Hematopoietic multipotent progenitor cell treated with erythropoietin and hydrocortisone succinate and interleukin-3 and kit ligand, for 4 days (in vitro differentiated cells): ENCODE results near the gene PIP.
"Not testable (repeated sequence)": the region's sequence is repeated elsewhere in the genome, so short reads cannot be mapped to it uniquely, and the experiment has no call there.

ENCODE experiments used
- DNase-seq: peaks from one replicate; pipeline ENCODE4 v3.0.0-alpha.2; 2015

The PIP gene

GRCh38 chr7:143180771-143181170 lies 48.9 kb downstream of the PIP start:
- DNase-seq: not testable (repeated sequence)

DNA sequence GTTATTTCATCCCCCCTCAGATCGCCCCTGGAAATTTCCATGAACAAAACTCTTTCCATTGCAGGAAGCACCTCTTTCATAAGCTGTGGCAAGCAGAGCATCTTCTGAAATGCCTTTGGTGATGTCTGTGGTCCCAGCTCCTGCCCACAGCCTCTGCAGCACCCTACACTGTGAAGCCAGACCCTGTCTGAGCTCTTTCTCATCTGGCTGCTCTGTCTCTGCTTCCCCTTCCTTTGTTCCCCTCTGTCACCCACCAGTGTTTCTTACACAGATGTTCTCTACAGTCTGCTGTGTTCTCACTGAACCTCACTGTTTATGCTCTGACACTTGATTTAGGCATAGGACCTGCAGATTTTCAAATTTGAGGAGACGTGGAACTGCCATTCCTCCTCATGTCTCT lies 49.5 kb downstream of the PIP start:
- DNase-seq: no peak

GRCh38 chr7:143183024-143183423 lies 51.1 kb downstream of the PIP start, which contains the start of gene TAS2R39:
Gene TAS2R39 (plus strand): TSS chr7:143183419. CDS start chr7:143183419, 0 bp downstream.
- DNase-seq: no peak

DNA sequence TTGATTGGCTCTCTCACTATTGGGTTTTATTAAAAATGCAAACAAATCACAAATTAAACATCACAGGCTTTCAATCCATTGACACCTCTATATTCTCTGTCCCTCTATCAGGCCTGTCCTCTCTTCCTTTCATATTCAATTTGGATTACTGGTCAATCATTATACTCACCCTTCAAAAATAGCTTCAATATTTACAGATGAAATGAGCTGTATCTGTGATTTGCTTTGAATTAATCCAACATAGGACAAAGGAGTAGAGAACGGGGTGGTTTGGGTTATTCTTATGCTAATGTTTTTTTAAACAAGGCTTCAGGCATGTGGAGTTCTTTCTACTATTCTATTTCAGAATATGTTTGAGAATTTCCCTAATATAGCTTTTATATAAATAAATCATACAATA lies 53.7 kb downstream of the PIP start:
- no peak for DNase-seq

- DNase-seq: no peak
Observed at GRCh38 chr7:143188994-143189393, 57.1 kb downstream of the PIP start.
